DOHH2 (cell line): ENCODE data around the gene ME3.

ENCODE experiments used
- CTCF ChIP-seq: fragments of 200-600 bp; sonication (generic); IDR thresholded peaks from one replicate; pipeline ENCODE4 v1.5.1; 2014; ENCODE audit warnings: antibody characterized with exemption, mild to moderate bottlenecking, low read depth, low read length; ENCODE audit not compliant: poor library complexity, severe bottlenecking
- EZH2phosphoT487 ChIP-seq: fragments of 200-600 bp; sonication (generic); IDR thresholded peaks from 2 replicates; pipeline ENCODE4 v1.6.1; 2017; ENCODE audit warnings: borderline replicate concordance, mild to moderate bottlenecking, antibody characterized with exemption, low read length, moderate library complexity, mixed read lengths

DNA sequence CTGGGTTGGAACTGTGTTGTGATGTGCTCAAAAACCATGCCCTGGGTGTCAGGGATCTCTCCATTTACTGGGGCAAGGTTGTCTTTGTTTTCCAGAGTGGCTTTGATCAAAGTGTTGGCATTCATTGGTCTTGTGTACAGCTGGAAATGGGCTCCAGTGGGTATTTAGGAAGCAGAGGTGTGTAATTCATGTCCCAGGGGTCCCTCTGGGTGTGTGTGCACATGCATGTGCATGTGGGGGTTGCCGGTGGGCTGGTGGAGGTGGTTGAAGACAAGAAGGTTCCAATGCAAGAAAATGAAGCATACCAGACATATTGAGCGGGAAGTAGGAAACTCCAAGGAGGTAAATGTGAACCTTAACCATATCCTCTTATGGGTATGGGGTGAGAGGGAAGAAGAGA, 121.7 kb downstream of the ME3 start:
- TF ChIP-seq CTCF (no peak), EZH2phosphoT487 (no peak)
